Cardiac fibroblast (primary cell): ENCODE results near the gene RDX.
"Not testable (repeated sequence)": the region's sequence is repeated elsewhere in the genome, so short reads cannot be mapped to it uniquely, and the experiment has no call there.

Source experiments
- DNase-seq, 2 donors: peaks; one replicate each; pipeline versions ENCODE4 v3.0.0 to v3.0.0-alpha.2; 2010; ENCODE audit warnings: low read depth in 2 of 2
- H3K4me3 ChIP-seq, 2 donors: replicated peaks in 1 of 2; 1 replicate in 1 of 2; 2 replicates in 1 of 2; pipeline ENCODE4 v1.5.1; 2011; ENCODE audit warnings: low read depth in 2 of 2, low read length in 2 of 2, mild to moderate bottlenecking in 2 of 2, moderate library complexity in 1 of 2
- CTCF ChIP-seq: IDR thresholded peaks from one replicate; pipeline ENCODE4 v1.5.1; 2011; ENCODE audit warnings: low read depth, mild to moderate bottlenecking, low read length, inconsistent platforms

Gene RDX

DNA sequence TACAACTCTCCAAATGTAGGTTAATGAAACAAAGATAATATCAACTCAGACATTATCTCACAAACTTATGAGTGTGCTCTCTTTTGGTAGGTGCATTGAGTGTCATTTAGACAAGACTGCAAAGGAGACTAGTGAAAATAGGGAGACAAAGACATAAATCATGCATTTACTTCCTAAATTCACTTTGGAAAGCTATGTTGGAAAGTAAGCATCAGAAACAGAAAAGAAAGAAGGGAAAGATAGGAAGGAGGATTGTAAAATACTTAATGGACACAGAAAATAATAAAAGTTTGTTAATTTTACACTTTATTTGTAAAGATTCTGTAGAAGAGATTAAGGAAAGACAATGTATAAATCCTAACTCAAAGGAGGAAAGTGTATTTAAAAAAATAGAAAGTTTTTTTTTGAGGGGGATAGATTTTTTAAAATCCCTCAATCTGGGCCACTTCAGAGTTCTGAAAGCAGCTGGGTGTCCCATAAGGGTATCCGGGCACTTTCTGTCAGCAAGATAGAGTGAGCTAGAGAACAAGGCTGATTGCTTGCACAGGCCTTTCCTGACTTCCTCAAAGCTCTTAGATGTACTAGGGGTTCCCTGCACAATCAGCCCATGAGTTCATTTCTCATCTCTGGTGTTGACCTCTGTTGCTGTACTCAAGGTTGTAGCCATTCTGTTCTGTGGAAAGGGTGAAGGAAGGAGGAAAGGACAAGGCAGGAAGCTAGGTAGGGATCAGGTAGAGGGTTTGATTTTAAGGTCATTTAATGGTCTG, 22.4 kb upstream of the RDX start:
- TF ChIP-seq CTCF, result no peak
- DNase-seq, result no peak
- no peak overlapping the region for H3K4me3 ChIP-seq

DNA sequence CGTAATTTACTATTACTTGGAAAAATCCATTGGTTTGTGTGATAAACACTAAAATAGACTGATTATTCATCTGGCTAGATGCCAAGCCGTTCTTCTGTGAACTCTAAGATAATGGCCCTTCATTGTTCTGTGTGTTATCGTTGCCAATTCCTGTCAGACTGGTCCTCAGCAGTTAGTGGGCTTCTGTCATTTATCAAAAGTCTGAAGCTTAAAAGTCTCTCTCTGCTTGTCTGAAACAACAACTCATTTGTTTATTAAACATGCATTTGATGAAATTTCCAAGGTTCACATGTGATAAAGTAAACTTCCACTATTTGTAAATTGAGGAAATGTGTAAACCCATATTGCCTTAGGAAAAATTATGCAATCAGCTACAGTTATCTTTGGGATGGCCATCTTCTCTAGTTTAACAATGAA, 21.1 kb upstream of the RDX start:
- peak; percentile 51 to 58 for DNase-seq
- no peak for TF ChIP-seq CTCF
- no peak overlapping the region for H3K4me3 ChIP-seq

DNA sequence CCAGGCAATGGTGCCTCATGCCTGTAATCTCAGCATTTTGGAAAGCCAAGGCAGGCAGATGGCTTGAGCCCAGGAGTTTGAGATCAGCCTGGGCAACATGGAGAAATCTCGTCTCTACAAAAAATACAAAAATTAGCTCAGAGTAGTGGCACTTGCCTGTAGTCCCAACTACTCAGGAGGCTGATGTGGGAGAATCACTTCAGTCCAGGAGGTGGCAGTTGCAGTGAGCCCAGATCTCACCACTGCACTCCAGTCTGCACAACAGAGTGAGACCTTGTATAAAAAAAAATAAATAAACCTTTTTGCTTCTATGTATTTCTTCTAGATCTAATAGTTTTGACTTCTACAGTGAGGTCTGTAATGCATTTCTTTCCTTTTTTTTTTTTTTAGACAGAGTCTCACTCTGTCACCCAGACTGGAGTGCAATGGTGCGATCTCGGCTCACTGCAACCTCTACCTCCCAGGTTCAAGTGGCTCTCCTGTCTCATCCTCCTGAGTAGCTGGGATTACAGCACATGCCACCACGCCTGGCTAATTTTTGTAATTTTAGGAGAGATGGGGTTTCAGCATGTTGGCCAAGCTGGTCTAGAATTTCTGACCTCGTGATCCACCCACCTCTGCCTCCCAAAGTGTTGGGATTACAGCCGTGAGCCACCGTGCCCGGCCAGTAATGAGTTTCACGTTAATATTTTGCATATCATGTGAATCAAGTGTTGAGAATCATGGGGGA, 18.1 kb upstream of the RDX start:
- TF ChIP-seq CTCF, result no peak
- no peak for DNase-seq
- H3K4me3 ChIP-seq, result no peak overlapping the region

DNA sequence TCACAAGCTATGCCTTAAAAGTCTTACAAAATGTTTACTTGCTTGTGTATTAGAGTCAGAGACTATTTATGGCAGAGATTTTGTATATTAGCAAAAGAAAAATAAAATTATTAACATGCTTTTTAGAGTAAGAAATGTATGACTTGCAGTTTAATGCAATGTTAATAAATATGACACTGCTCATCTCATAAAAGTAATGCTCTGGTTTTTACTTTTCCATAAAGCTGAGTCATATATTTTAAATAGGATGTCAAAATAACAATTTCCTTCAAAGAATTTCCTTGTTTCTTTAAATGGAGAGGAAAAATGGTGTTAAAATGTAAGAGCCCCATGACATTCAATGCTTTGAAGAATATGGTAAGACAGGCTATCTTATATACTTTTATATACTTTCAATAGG, 16.3 kb upstream of the RDX start:
- DNase-seq, result peak in 1 of 2 donors; percentile 11
- no peak overlapping the region for H3K4me3 ChIP-seq
- no peak for TF ChIP-seq CTCF

DNA sequence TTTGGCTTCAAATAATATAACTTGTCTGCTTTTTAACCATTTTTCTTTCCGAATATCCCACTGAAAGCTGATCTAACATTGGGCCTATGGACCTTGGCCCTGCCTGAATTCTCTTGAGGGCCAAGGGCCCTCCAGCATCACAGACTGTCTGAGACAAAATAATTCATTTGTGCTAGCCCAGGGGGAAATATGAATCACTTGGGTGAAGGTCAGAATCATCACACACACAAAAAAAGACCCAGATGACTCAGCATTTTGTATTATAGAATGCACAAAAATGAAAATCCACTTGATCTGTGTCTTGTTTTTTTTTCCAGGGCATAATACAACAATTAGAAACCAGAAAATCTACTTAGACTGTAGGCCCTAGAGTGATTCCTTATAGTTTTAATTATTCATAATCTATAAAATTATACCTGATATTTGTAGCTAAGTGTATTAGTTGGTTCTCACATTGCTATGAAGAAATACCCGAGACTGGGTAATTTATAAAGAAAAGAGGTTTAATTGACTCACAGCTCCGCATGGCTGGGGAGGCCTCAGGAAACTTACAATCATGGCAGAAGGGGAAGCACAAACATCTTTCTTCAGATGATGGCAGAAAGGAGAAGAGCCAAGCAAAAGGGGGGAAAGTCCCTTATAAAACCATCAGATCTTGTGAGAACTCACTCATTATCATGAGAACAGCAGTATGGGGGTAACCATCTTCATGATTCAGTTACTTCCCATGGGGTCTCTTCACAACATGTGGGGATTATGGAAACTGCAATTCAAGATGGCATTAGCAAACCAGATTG, 15.6 kb upstream of the RDX start:
- no peak for TF ChIP-seq CTCF
- H3K4me3 ChIP-seq, result no peak overlapping the region
- DNase-seq, result peak; percentile 59 to 87

GRCh38 chr11:110308071-110308470, 11.7 kb upstream of the RDX start:
- H3K4me3 ChIP-seq, result no peak overlapping the region
- DNase-seq, result no peak
- TF ChIP-seq CTCF, result no peak

DNA sequence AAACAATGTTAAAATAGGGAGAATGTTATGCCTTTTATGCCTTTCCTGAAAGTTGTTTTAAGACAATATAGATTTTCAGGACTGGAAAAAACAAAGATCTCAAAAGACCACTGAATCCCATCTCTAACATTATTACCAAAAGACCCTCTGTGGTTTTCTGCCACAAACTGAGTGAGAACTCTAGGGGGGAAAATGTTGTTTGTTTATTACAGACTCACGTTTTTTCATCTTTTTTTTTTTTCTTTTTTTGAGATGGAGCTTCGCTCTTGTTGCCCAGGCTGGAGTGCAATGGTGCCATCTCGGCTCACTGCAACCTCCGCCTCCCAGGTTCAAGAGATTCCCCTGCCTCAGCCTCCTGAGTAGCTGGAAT, 9.6 kb upstream of the RDX start:
- H3K4me3 ChIP-seq, DNase-seq: not testable (repeated sequence)
